Cardiac septum (tissue), 1 donor: Measurements from ENCODE around the gene GRIN2A. TPM values are rescaled to one million over a fixed set of nuclear protein-coding genes. Genes with fewer than 3 reads are reported as not detected.

Experiments
- DNase-seq: peaks from one replicate; pipeline ENCODE4 v3.0.0-alpha.2; 2020; ENCODE audit warnings: low spot score
- intact Hi-C: fragments of 100-400 bp; cut with DNase I; formaldehyde crosslinking; loops from one replicate; pipeline ENCODE4 v1.14.0; 2022
- total RNA-seq: library from RNA; stranded (reverse); fragmentation: NEBNext Ultra II Directional; extraction: Animal tissue kit (Norgen Biotek cat#: 25700); gene quantifications from one replicate; pipeline ENCODE4 v1.2.1, GENCODE V29; 2021
- donor health status: DM: no; HTN: no; CAD: no.

Gene GRIN2A
- total RNA-seq, 1 donor from 2014 or later, result 1.1 TPM

DNA sequence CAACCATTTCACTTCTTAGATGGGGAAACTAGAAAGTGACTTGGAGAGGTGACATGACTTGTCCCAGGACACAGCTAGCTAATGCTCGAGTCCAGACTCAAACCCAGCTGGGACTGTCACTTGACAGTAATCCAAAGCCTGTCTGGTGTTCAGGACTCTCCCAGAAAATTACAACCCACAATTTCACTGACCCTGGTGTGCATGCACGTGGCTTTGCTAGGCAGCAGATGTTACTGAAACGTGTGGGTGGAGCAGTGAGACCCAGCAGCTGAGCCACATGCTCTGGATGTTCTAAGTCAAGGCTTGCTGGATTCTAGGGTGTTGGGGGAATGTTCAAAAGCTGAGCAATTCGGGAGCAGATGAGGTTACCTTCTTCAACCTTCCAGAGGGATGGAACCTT lies 364.6 kb downstream of the GRIN2A start:
- DNase-seq, result no peak
- intact Hi-C loops, result no loop called here

GRCh38 chr16:9816644-9817043 lies 365.6 kb downstream of the GRIN2A start:
- no peak for DNase-seq
- intact Hi-C loops, result no loop called here

DNA sequence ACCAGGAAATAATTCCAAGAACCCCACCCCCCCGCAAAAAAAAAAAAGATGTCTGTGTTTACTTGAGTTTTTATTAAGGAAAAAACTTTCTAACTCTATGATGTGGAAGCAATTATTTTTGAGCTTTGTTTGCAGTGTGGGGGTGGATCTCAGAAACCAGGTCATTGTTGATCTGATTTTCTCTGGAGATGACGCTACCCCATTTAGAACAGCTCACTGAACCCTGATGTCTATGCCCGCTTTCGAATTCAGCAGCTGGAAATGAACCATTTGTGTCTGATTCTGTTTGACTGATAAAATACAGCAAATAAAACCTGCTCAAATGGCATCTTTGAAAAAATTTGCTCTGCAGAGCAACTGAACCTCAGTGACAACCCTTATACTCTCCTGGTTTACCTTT lies 368.6 kb downstream of the GRIN2A start:
- intact Hi-C loops, result no loop called here

GRCh38 chr16:9808210-9808609 lies 374.0 kb downstream of the GRIN2A start:
- DNase-seq, result no peak
- intact Hi-C loops, result no loop called here

More for the DNA sequence above, 368.6 kb downstream of the GRIN2A start:
- DNase-seq, result no peak

DNA sequence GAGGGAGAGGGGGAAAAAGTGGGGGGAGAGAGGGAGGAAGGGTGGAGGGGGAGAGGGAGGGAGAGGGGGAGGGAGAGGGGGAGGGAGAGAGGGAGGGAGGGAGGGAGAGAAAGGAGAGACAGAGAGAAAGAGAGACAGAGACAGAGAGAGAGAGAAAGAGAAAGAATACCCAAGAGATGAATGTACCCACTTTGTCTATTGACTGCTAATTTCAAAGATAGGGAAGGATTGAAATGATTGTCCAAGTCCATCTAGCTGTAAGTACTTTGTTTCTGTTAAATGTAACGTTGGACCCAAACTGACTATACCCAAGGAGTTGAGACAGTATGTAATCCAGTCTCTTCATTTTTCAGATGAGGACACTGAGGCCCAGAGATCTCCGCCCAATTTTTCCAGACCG lies 374.9 kb downstream of the GRIN2A start:
- no peak for DNase-seq
- intact Hi-C loops, result no loop called here

DNA sequence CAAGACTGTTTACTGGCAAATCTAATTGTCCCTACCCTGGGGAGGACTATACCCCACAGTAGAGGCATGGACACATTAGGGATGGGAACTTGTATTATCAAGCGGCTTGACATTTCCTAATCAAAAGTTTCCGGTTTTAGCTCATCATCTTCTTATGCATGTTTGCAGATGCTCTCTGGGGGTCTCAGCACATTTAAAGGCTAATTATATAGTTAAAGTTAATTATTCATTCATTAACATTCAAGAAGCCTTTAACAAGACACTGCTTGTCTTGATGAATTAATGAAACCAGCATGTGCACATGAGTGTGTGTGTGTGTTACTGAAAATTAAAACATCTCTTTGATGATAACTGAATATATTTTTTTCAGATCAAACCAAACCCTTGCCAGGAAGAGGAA lies 377.1 kb downstream of the GRIN2A start:
- no peak for DNase-seq
- intact Hi-C loops, result no loop called here

GRCh38 chr16:9802160-9802559 lies 380.1 kb downstream of the GRIN2A start:
- intact Hi-C loops, result no loop called here
- no peak for DNase-seq

- intact Hi-C loops, result no loop called here
- no peak for DNase-seq
Observed at GRCh38 chr16:9801651-9802050, 380.6 kb downstream of the GRIN2A start.

- intact Hi-C loops, result no loop called here
- DNase-seq, result no peak
Observed at GRCh38 chr16:9800186-9800738, 382.0 kb downstream of the GRIN2A start.

- intact Hi-C loops, result loop anchor here (5.0 kb wide), 2 partner anchors 53 to 352 kb away; no protein-coding TSS in a partner anchor
- no peak for DNase-seq
Observed at GRCh38 chr16:9798952-9799580, 383.2 kb downstream of the GRIN2A start.

GRCh38 chr16:9798474-9798873 lies 383.8 kb downstream of the GRIN2A start:
- intact Hi-C loops, result loop anchor here (5.0 kb wide), 2 partner anchors 54 to 351 kb away; no protein-coding TSS in a partner anchor
- DNase-seq, result no peak

DNA sequence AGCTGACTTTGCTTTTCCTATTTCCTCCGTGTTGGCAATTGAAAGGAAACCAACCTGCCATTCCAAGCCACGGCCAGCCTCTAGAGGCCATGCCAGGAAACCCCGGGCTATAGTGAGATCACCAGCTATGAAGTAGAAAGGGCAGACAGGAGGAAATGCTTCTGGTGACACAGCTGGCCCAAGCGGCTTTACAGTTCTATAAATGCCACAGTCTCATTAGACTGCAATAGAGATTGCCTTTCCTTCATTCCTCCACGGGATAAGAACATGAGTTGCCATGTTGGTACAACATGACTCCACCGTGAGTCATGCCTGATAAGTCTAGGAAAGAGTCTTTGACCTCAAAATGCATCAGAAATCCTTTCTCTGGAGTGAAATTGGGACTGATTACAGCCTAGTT lies 384.9 kb downstream of the GRIN2A start:
- intact Hi-C loops, result loop anchor here (5.0 kb wide), 2 partner anchors 55 to 350 kb away; no protein-coding TSS in a partner anchor
- DNase-seq, result no peak

DNA sequence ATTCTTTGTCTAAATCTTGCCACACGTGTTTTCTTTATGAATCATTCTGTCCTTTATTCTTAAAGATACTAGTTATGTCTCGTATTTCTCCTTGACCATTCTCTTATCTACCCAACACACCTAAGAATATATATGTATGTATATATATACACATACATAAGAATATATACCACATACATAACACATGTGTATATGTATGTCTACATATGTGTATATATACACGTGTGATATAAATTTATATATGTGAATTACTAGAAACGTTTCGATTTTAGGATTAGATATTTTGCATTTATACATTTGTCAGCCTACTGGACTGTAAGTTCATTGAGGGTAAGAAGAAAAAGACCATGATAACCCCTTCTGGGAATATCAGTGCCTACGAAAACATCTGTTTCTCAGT lies 388.6 kb downstream of the GRIN2A start:
- intact Hi-C loops, result no loop called here
- no peak for DNase-seq

DNA sequence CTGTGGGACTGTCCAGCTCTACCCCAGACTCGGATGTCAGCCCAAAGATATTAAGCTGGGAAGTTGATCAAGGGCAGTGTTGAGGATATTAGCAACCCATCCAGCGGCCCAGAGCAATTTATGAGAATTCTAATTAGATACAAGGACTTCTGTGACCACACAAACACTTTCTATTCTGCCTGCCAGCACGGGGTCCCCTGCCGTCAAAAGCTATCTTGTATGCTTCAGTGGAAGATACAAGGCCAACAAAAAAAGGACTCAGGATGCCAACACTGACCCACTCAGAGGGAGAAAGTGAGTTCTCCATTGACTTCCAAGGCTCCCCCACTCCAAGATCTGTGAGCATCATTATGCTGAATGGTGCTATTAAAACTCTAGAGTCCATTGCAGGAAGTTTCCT lies 390.7 kb downstream of the GRIN2A start:
- intact Hi-C loops, result no loop called here
- no peak for DNase-seq

- intact Hi-C loops, result no loop called here
- no peak for DNase-seq
Observed at GRCh38 chr16:9790199-9790598, 392.0 kb downstream of the GRIN2A start.

- intact Hi-C loops, result no loop called here
- DNase-seq, result no peak
Observed at GRCh38 chr16:9787717-9788116, 394.5 kb downstream of the GRIN2A start.

DNA sequence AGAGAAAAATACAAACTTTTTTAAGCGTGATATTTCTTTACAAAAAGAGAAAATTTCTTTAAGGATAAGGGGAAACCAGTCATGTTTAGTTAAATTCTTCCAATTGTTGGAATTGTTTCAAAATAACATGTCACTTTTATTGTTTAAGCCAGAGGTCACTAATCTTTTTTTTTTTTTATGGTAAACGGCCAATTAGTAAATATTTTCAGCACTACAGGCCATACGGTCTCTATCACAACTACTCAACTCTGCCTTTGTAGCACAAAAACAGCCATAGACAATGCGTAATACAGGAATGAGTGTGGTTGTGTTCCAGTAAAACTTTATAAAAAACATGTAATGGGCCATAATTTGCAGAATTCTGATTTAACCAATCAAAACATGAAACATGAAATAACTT lies 401.4 kb downstream of the GRIN2A start:
- intact Hi-C loops, result no loop called here
- DNase-seq, result no peak

- no peak for DNase-seq
- intact Hi-C loops, result no loop called here
Observed at GRCh38 chr16:9778849-9779248, 403.4 kb downstream of the GRIN2A start.

DNA sequence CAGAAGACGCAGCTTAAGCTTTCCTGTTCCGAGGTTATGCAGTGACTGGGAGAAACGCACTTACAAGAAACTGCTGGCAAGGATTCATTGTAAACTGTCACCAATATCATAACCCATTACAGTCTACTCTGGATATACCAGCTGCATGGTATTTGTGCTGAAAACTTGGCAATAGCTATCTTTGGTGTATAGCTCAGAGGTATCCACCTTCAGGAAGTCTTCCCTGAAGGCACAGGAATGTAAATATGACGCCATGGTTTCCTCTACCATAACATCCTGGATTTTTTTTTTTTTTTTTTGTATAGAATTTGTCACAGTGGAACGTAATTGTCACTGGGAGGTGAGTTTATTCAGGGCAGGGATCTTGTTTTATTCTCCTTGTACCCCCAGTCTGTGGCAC lies 406.2 kb downstream of the GRIN2A start:
- DNase-seq, result no peak
- intact Hi-C loops, result no loop called here

- intact Hi-C loops, result no loop called here
- DNase-seq, result no peak
Observed at GRCh38 chr16:9773289-9773688, 408.9 kb downstream of the GRIN2A start.

DNA sequence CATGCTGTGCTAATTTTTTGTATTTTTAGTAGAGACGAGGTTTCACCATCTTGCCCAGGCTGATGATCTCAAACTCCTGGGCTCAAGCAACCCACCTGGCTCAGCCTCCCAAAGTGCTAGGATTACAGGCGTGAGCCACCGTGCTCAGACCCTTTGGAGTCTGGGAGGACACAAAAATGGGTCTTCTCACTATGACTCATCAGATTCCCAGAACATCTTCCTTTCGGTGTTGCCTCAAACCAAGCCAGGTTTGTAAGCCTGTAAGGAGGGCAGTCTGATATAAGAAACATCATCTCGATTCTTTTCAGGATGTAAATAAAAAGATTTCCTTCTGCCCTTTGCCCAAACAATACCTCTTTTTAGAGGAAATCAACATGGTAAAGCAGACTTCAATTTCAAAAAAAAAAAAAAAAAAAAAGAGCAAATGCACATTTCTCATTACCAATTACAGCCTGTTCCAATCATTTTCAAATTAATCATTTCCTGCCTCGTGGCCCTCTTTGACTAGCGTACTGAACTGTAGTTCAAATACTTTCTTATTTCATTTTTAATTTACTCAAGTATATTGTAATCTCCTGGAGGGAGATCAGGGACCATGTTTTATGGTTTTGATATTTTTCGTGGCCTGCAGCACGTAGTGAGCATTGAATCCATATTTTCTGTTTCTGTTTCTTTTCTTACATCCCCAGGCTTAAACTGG lies 409.6 kb downstream of the GRIN2A start:
- intact Hi-C loops, result no loop called here
- no peak for DNase-seq
